HFFc6 (cell line): ENCODE measurements around the gene GHR. TPM values are rescaled to one million over a fixed set of nuclear protein-coding genes. Genes with fewer than 3 reads are reported as not detected.

Source experiments
- DNase-seq: peaks from one replicate; pipeline ENCODE4 v3.0.0-alpha.2; 2018
- H3K27ac Mint-ChIP-seq: 2 replicates; pipeline ENCODE4 v1.8.0; 2020; ENCODE audit warnings: mild to moderate bottlenecking, mixed read lengths
- H3K27me3 Mint-ChIP-seq: 2 replicates; pipeline ENCODE4 v1.8.0; 2021; ENCODE audit warnings: mild to moderate bottlenecking, moderate library complexity, mixed read lengths; ENCODE audit not compliant: insufficient read depth
- H3K36me3 Mint-ChIP-seq: 2 replicates; pipeline ENCODE4 v1.8.0; 2021; ENCODE audit warnings: low read depth, mixed read lengths
- H3K4me1 Mint-ChIP-seq: 2 replicates; pipeline ENCODE4 v1.8.0; 2020; ENCODE audit warnings: low read depth, mixed read lengths
- H3K4me3 Mint-ChIP-seq: 2 replicates; pipeline ENCODE4 v1.8.0; 2020; ENCODE audit warnings: mild to moderate bottlenecking, moderate library complexity, mixed read lengths
- H3K9me3 Mint-ChIP-seq: 2 replicates; pipeline ENCODE4 v1.8.0; 2020; ENCODE audit warnings: mild to moderate bottlenecking, mixed read lengths
- CTCF ChIP-seq: fragments of 200-600 bp; sonication (generic); IDR thresholded peaks from 2 replicates; pipeline ENCODE4 v1.5.0; 2021; ENCODE audit warnings: antibody characterized with exemption, mild to moderate bottlenecking
- total RNA-seq, 6 experiments: library from RNA; stranded (reverse); fragmentation: NEBNext Ultra II Directional; extraction: Animal tissue kit (Norgen Biotek cat#: 25700); gene quantifications; 2 replicates in 1 of 6; 3 replicates in 5 of 6; pipeline ENCODE4 v1.2.3, GENCODE V29; 2021

GHR gene
- total RNA-seq, 6 experiments from 2014 or later = 1.3 to 2.1 (median 1.6) TPM

GRCh38 chr5:42390115-42390514 lies 33.1 kb upstream of the GHR start:
- TF ChIP-seq CTCF = no peak
- Mint-ChIP-seq H3K4me3 (no peak overlapping the region), H3K4me1 (no peaks in the 10 kb centered on the region), H3K27ac (no peak overlapping the region), H3K36me3 (no peaks in the 10 kb centered on the region), H3K27me3 (no peaks in the 10 kb centered on the region; the same call in 1 of the 2 replicates), H3K9me3 (peaks cover 44% of the 10 kb centered on the region)
- no peak for DNase-seq

GRCh38 chr5:42392917-42393316 lies 30.3 kb upstream of the GHR start:
- Mint-ChIP-seq H3K9me3 (peaks cover 40% of the 10 kb centered on the region), H3K4me3 (no peak overlapping the region), H3K4me1 (no peaks in the 10 kb centered on the region), H3K27me3 (no peaks in the 10 kb centered on the region; the same call in 1 of the 2 replicates), H3K27ac (no peak overlapping the region), H3K36me3 (peaks cover 4% of the 10 kb centered on the region; the same call in 1 of the 2 replicates)
- no peak for TF ChIP-seq CTCF
- DNase-seq = no peak

GRCh38 chr5:42396111-42396510 lies 27.1 kb upstream of the GHR start:
- no peak for DNase-seq
- Mint-ChIP-seq H3K27ac (no peak overlapping the region), H3K9me3 (peaks cover 28% of the 10 kb centered on the region), H3K27me3 (no peaks in the 10 kb centered on the region; the same call in 1 of the 2 replicates), H3K4me1 (no peaks in the 10 kb centered on the region), H3K36me3 (peaks cover 4% of the 10 kb centered on the region; the same call in 1 of the 2 replicates), H3K4me3 (no peak overlapping the region)
- no peak for TF ChIP-seq CTCF

GRCh38 chr5:42397267-42397666 lies 26.0 kb upstream of the GHR start:
- Mint-ChIP-seq H3K4me3 (no peak overlapping the region), H3K4me1 (no peaks in the 10 kb centered on the region), H3K36me3 (peaks cover 4% of the 10 kb centered on the region; the same call in 1 of the 2 replicates), H3K9me3 (peaks cover 24% of the 10 kb centered on the region), H3K27me3 (no peaks in the 10 kb centered on the region; the same call in 1 of the 2 replicates), H3K27ac (no peak overlapping the region)
- DNase-seq = no peak
- no peak for TF ChIP-seq CTCF

- Mint-ChIP-seq H3K4me1 (no peaks in the 10 kb centered on the region), H3K27ac (no peak overlapping the region), H3K9me3 (peaks cover 7% of the 10 kb centered on the region), H3K27me3 (no peaks in the 10 kb centered on the region; the same call in 1 of the 2 replicates), H3K36me3 (peaks cover 4% of the 10 kb centered on the region; the same call in 1 of the 2 replicates), H3K4me3 (no peak overlapping the region)
- TF ChIP-seq CTCF = no peak
- DNase-seq = no peak
These were observed 23.5 kb upstream of the GHR start for GRCh38 chr5:42399702-42400101.

- no peak for TF ChIP-seq CTCF
- no peaks in the 10 kb centered on the region; the same call in 1 of the 2 replicates for H3K27me3 Mint-ChIP-seq
- H3K4me1 Mint-ChIP-seq = no peaks in the 10 kb centered on the region
- no peak overlapping the region for H3K4me3 Mint-ChIP-seq
- no peak for DNase-seq
- H3K27ac Mint-ChIP-seq = no peak overlapping the region
- peaks cover 4% of the 10 kb centered on the region for H3K9me3 Mint-ChIP-seq
- H3K36me3 Mint-ChIP-seq = peaks cover 4% of the 10 kb centered on the region; the same call in 1 of the 2 replicates
These were observed 22.8 kb upstream of the GHR start for GRCh38 chr5:42400474-42400873.
